NCI-H146 treated with DMSO at 0.1 percent for 48 hours (cell line): ENCODE measurements around the gene KRTAP29-1.
"Not testable (repeated sequence)": the region's sequence is repeated elsewhere in the genome, so short reads cannot be mapped to it uniquely, and the experiment has no call there.

ENCODE experiments used
- DNase-seq: peaks from one replicate; lab custom pipeline; 2025; ENCODE audit not compliant: unreplicated experiment; lab: John Stamatoyannopoulos, UW

KRTAP29-1 gene

DNA sequence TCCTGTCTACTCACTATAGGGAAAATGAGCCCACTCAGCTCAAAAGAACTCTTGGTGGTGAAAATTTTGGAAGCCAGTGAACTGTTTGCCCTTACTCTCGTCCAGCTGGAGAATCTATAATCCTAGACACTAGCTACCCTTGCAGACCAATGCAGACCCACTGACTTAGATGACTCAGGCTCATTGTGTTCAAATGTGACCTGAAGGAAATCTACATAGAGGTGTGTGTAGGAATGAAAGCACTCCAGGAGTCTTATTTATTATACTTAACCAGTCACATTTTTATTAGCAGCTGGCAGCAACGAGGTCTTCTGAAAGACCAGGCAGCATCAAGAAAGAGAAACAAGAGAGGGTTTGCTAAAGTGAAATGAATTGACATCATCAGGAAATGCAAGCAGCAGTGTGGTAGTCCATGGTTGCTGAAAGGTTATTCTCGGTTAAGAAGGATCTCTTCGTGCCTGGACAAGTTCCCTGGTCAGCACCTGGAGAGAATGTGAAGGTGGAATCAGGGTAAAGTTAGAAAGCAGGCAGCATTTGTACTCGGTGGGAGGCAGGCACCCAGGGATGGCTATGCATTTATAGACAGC, 1.4 kb downstream of the KRTAP29-1 start:
- no peak for DNase-seq

DNA sequence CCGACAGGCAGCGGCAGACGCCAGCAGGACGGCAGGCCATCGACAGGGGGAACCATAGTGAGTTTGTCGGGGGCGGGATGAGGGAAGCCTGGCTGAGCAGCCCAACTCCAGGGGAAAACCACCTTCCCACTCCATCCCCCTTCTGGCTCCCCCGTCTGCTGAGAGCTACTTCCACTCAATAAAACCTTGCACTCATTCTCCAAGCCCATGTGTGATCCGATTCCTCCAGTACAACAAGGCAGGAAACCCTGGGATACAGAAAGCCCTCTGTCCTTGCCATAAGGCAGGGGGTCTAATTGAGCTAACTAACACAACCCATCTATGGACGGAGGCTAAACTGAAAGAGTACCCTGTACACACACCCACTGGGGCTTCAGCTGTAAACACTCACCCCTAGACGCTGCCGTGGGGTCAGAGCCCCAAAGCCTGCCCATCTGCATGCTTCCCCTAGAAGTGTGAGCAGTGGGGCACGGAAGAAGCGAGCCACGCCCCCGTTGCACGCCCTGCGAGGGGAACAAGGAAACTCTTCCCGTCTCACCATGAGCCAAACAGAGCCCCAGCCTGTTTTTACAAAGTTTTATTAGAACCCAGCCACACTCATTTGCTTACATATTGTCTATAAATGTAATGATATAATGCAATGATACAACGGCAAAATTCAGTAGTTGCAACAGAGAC, 4.1 kb downstream of the KRTAP29-1 start:
- DNase-seq = no peak

DNA sequence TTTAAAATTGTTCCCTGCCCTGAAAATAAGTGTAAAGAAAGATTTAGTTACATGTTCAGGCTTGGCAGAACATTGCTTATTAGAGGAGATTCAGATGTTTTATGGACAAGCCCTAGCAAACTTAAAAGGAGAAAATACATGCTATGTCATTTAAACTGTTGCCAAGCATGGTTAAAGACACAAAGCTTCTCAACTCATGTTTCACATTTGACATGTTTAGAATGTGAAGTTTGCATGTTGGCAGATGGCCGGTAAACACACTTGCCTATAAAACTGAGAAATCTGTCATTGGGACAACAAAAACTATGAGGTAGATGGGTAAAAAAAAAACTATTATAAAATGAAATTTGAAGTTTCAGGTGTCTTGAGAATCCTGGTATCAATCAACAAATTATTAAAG, 5.8 kb downstream of the KRTAP29-1 start:
- DNase-seq = no peak

DNA sequence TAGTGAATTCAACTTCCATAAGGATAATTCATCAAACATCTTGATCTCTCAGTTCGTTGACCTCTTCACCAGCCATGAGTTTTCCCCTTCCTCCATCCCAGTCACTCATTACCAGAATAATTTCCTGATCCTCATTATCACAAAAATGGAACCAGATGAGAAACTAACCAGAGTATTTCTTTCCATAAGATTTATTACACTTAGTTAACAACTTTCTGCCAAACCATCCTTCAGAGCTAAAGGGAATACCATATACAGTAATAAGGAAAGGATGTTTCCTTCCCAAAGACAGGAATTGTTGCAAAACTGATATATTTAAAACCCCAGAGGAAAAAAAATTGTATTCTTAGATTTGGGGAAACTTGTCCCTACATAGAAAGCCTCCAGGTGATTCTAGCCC, 8.6 kb downstream of the KRTAP29-1 start:
- DNase-seq = no peak

GRCh38 chr17:41287050-41287449, 15.6 kb downstream of the KRTAP29-1 start:
- no peak for DNase-seq

- no peak for DNase-seq
These were observed 18.1 kb downstream of the KRTAP29-1 start for GRCh38 chr17:41284546-41284945.

- no peak for DNase-seq
These were observed 18.6 kb downstream of the KRTAP29-1 start for GRCh38 chr17:41284043-41284442.

- no peak for DNase-seq
These were observed 24.3 kb downstream of the KRTAP29-1 start for GRCh38 chr17:41278176-41278955.

GRCh38 chr17:41275648-41276190, 26.9 kb downstream of the KRTAP29-1 start, which contains the start of gene KRTAP9-7:
Gene KRTAP9-7, plus strand, starts transcription at chr17:41275698. Its CDS starts 0 bp downstream, at chr17:41275698.
- DNase-seq = not testable (repeated sequence)

- DNase-seq = no peak
These were observed 30.8 kb downstream of the KRTAP29-1 start for GRCh38 chr17:41271858-41272257.

DNA sequence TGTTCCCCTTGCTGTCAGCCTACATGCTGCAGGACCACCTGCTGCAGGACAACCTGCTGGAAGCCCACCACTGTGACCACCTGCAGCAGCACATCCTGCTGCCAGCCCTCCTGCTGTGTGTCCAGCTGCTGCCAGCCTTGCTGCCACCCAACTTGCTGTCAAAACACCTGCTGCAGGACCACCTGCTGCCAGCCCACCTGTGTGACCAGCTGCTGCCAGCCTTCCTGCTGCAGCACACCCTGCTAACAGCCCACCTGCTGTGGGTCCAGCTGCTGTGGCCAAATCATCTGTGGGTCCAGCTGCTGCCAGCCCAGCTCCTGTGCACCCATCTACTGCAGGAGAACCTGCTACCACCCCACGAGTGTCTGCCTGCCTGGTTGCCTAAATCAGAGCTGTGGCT, 31.3 kb downstream of the KRTAP29-1 start:
- not testable (repeated sequence) for DNase-seq

- DNase-seq = no peak
These were observed 34.9 kb downstream of the KRTAP29-1 start for GRCh38 chr17:41267711-41268110.

- no peak for DNase-seq
These were observed 37.6 kb downstream of the KRTAP29-1 start, which contains the start of gene KRTAP9-6 for GRCh38 chr17:41265078-41265477. Gene KRTAP9-6, plus strand, starts transcription at chr17:41265378. Its CDS starts 0 bp downstream, at chr17:41265378.

DNA sequence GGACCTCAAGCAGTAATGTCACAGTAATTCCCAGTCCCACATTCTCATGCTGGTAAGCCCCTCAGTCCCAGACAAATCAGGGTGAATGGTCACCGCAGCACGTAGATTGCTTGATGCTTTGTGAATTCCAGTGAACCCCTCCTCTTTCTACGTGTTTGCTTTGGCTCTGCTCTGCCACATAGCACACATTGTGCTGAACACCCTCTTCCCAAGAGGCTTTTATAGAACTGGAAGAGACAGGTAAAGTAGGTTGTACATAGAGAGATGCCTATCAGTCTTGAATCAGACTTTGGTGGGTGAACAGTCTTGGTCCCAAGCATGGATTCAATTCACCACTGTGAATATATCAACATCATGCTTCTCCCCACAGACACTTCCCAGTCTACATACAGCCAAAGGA, 38.1 kb downstream of the KRTAP29-1 start:
- DNase-seq = no peak

- DNase-seq = no peak
These were observed 39.4 kb downstream of the KRTAP29-1 start for GRCh38 chr17:41263212-41263611.

- DNase-seq = no peak
These were observed 44.2 kb downstream of the KRTAP29-1 start for GRCh38 chr17:41258406-41258805.

DNA sequence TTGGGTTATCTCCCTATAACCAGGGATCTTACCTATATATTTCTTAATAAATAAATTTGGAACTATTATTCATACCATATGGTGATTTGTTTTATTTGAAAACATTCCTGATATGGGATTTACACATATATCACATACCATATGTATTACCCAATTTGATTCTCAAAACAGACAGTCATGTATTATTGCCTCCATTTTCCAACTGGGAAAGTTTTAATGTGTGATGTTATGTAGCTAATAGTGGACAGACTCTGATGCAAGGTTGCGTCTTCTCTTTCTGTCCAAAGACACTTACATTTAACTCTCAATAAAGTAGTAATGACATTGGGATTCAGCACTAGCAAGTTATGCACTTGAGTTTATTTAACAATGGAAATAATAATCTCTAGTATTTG, 46.4 kb downstream of the KRTAP29-1 start:
- DNase-seq = no peak

DNA sequence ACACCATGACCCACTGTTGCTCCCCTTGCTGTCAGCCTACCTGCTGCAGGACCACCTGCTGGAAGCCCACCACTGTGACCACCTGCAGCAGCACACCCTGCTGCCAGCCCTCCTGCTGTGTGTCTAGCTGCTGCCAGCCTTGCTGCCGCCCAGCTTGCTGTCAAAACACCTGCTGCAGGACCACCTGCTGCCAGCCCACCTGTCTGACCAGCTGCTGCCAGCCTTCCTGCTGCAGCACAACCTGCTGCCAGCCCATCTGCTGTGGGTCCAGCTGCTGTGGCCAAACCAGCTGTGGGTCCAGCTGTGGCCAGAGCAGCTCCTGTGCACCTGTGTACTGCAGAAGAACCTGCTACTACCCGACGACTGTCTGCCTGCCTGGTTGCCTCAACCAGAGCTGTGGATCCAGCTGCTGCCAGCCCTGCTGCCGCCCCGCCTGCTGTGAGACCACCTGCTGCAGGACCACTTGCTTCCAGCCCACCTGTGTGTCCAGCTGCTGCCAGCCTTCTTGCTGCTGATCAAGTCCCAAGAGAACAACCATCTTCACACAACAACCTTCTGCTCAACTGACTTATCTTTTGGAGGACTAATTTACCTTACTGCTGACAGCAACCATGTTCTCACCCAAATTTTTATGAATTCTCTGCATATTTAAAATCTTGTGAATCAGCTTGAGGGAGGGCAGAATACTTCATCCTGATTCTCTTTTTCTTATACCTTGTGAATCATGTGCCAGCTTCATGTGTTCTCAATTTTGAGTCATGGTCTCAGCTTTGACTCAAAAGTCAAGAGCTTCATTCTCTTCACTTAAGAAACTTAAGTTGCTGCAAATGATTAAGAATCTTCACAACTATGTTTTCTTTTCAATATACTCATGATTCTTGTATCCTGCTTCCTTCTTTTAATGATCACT, 47.0 kb downstream of the KRTAP29-1 start, which contains the start of gene KRTAP9-9:
Gene KRTAP9-9 (plus strand): TSS at position 4 of the 910 bp plus-strand sequence.
- not testable (repeated sequence) for DNase-seq

GRCh38 chr17:41254861-41255260, 47.8 kb downstream of the KRTAP29-1 start:
- DNase-seq = no peak
